ENCODE measurements around the gene ANKRD34A.

Gene ANKRD34A

GRCh38 chr1:145955436-145955835, 8.9 kb downstream of the ANKRD34A start:
- peak overlapping the region; percentile 56 for H3K4me3 ChIP-seq (replicated peaks; ENCODE audit: low read depth, low read length)
- no peak for DNase-seq (ENCODE audit: extremely low read depth, low read depth)
- TF ChIP-seq CTCF (IDR thresholded peaks at IDR 0.05; ENCODE audit: low read depth, low read length, missing control alignments), result no peak

- no peak overlapping the region for H3K4me3 ChIP-seq (replicated peaks; ENCODE audit: low read depth, low read length)
- no peak for DNase-seq (ENCODE audit: extremely low read depth, low read depth)
- no peak for TF ChIP-seq CTCF (IDR thresholded peaks at IDR 0.05; ENCODE audit: low read depth, low read length, missing control alignments)
These were observed 10.5 kb downstream of the ANKRD34A start for GRCh38 chr1:145953861-145954260.

GRCh38 chr1:145952903-145953302, 11.5 kb downstream of the ANKRD34A start:
- no peak for TF ChIP-seq CTCF (IDR thresholded peaks at IDR 0.05; ENCODE audit: low read depth, low read length, missing control alignments)
- H3K4me3 ChIP-seq (replicated peaks; ENCODE audit: low read depth, low read length), result no peak overlapping the region
- no peak for DNase-seq (ENCODE audit: extremely low read depth, low read depth)

GRCh38 chr1:145951526-145951925, 12.8 kb downstream of the ANKRD34A start:
- no peak overlapping the region for H3K4me3 ChIP-seq (replicated peaks; ENCODE audit: low read depth, low read length)
- no peak for DNase-seq (ENCODE audit: extremely low read depth, low read depth)
- no peak for TF ChIP-seq CTCF (IDR thresholded peaks at IDR 0.05; ENCODE audit: low read depth, low read length, missing control alignments)

GRCh38 chr1:145949219-145949618, 15.2 kb downstream of the ANKRD34A start:
- TF ChIP-seq CTCF (IDR thresholded peaks at IDR 0.05; ENCODE audit: low read depth, low read length, missing control alignments), result no peak
- DNase-seq (ENCODE audit: extremely low read depth, low read depth), result no peak
- no peak overlapping the region for H3K4me3 ChIP-seq (replicated peaks; ENCODE audit: low read depth, low read length)

GRCh38 chr1:145947551-145947950, 16.8 kb downstream of the ANKRD34A start:
- H3K4me3 ChIP-seq (replicated peaks; ENCODE audit: low read depth, low read length), result no peak overlapping the region
- no peak for DNase-seq (ENCODE audit: extremely low read depth, low read depth)
- no peak for TF ChIP-seq CTCF (IDR thresholded peaks at IDR 0.05; ENCODE audit: low read depth, low read length, missing control alignments)

GRCh38 chr1:145946477-145946986, 17.8 kb downstream of the ANKRD34A start:
- TF ChIP-seq CTCF (IDR thresholded peaks at IDR 0.05; ENCODE audit: low read depth, low read length, missing control alignments), result no peak
- no peak for DNase-seq (ENCODE audit: extremely low read depth, low read depth)
- no peak overlapping the region for H3K4me3 ChIP-seq (replicated peaks; ENCODE audit: low read depth, low read length)
